ENCODE data around the gene CSRNP3. TPM values are rescaled to one million over a fixed set of nuclear protein-coding genes. Genes with fewer than 3 reads are reported as not detected.

The CSRNP3 gene
- polyA plus RNA-seq, 1 donor, result 4.4 TPM

- Histone ChIP-seq H3K4me1 (ENCODE audit: control insufficient read depth, insufficient read depth, low read length) (no peaks in the 10 kb centered on the region), H3K27ac (ENCODE audit: low read length) (no peak overlapping the region), H3K27me3 (ENCODE audit: control insufficient read depth, insufficient read depth, low read length) (no peaks in the 10 kb centered on the region), H3K36me3 (ENCODE audit: control insufficient read depth, insufficient read depth, low read length) (no peaks in the 10 kb centered on the region), H3K9me3 (ENCODE audit: control insufficient read depth, low read depth, low read length) (no peaks in the 10 kb centered on the region), H3K4me3 (ENCODE audit: low read length) (no peak overlapping the region)
- DNase-seq, result no peak
- WGBS (ENCODE audit: insufficient coverage, low lambda C conversion rate), result 100% methylated on average over 1 of the region's 3 CpGs
Measured at GRCh38 chr2:165692906-165693305, 223.4 kb downstream of the CSRNP3 start.

- Histone ChIP-seq H3K27me3 (ENCODE audit: control insufficient read depth, insufficient read depth, low read length) (no peaks in the 10 kb centered on the region), H3K4me1 (ENCODE audit: control insufficient read depth, insufficient read depth, low read length) (no peaks in the 10 kb centered on the region), H3K4me3 (ENCODE audit: low read length) (no peak overlapping the region), H3K9me3 (ENCODE audit: control insufficient read depth, low read depth, low read length) (no peaks in the 10 kb centered on the region), H3K27ac (ENCODE audit: low read length) (no peak overlapping the region), H3K36me3 (ENCODE audit: control insufficient read depth, insufficient read depth, low read length) (no peaks in the 10 kb centered on the region)
- DNase-seq, result no peak
- no CpG with 5 or more reads among the region's 1 CpG for WGBS (ENCODE audit: insufficient coverage, low lambda C conversion rate)
Measured at GRCh38 chr2:165693838-165694237, 224.3 kb downstream of the CSRNP3 start.

GRCh38 chr2:165697748-165698443 lies 228.4 kb downstream of the CSRNP3 start:
- 100% methylated on average over 1 of the region's 4 CpGs for WGBS (ENCODE audit: insufficient coverage, low lambda C conversion rate)
- Histone ChIP-seq H3K4me3 (ENCODE audit: low read length) (no peak overlapping the region), H3K27ac (ENCODE audit: low read length) (no peak overlapping the region), H3K4me1 (ENCODE audit: control insufficient read depth, insufficient read depth, low read length) (no peaks in the 10 kb centered on the region), H3K9me3 (ENCODE audit: control insufficient read depth, low read depth, low read length) (no peaks in the 10 kb centered on the region), H3K27me3 (ENCODE audit: control insufficient read depth, insufficient read depth, low read length) (no peaks in the 10 kb centered on the region), H3K36me3 (ENCODE audit: control insufficient read depth, insufficient read depth, low read length) (no peaks in the 10 kb centered on the region)
- DNase-seq, result no peak

GRCh38 chr2:165698444-165698884 lies 229.0 kb downstream of the CSRNP3 start:
- Histone ChIP-seq H3K4me3 (ENCODE audit: low read length) (no peak overlapping the region), H3K4me1 (ENCODE audit: control insufficient read depth, insufficient read depth, low read length) (no peaks in the 10 kb centered on the region), H3K27ac (ENCODE audit: low read length) (no peak overlapping the region), H3K9me3 (ENCODE audit: control insufficient read depth, low read depth, low read length) (no peaks in the 10 kb centered on the region), H3K27me3 (ENCODE audit: control insufficient read depth, insufficient read depth, low read length) (no peaks in the 10 kb centered on the region), H3K36me3 (ENCODE audit: control insufficient read depth, insufficient read depth, low read length) (no peaks in the 10 kb centered on the region)
- no CpG with 5 or more reads among the region's 4 CpGs for WGBS (ENCODE audit: insufficient coverage, low lambda C conversion rate)
- DNase-seq, result peak; percentile 21 to 45

GRCh38 chr2:165699946-165700345 lies 230.4 kb downstream of the CSRNP3 start:
- Histone ChIP-seq H3K27ac (ENCODE audit: low read length) (no peak overlapping the region), H3K4me3 (ENCODE audit: low read length) (no peak overlapping the region), H3K27me3 (ENCODE audit: control insufficient read depth, insufficient read depth, low read length) (no peaks in the 10 kb centered on the region), H3K36me3 (ENCODE audit: control insufficient read depth, insufficient read depth, low read length) (no peaks in the 10 kb centered on the region), H3K4me1 (ENCODE audit: control insufficient read depth, insufficient read depth, low read length) (no peaks in the 10 kb centered on the region), H3K9me3 (ENCODE audit: control insufficient read depth, low read depth, low read length) (no peaks in the 10 kb centered on the region)
- DNase-seq, result no peak
- no CpG with 5 or more reads among the region's 2 CpGs for WGBS (ENCODE audit: insufficient coverage, low lambda C conversion rate)

- WGBS (ENCODE audit: insufficient coverage, low lambda C conversion rate), result no CpG with 5 or more reads among the region's 5 CpGs
- Histone ChIP-seq H3K27me3 (ENCODE audit: control insufficient read depth, insufficient read depth, low read length) (no peaks in the 10 kb centered on the region), H3K36me3 (ENCODE audit: control insufficient read depth, insufficient read depth, low read length) (no peaks in the 10 kb centered on the region), H3K27ac (ENCODE audit: low read length) (no peak overlapping the region), H3K4me1 (ENCODE audit: control insufficient read depth, insufficient read depth, low read length) (no peaks in the 10 kb centered on the region), H3K9me3 (ENCODE audit: control insufficient read depth, low read depth, low read length) (no peaks in the 10 kb centered on the region), H3K4me3 (ENCODE audit: low read length) (no peak overlapping the region)
- no peak for DNase-seq
Measured at GRCh38 chr2:165700531-165700930, 231.0 kb downstream of the CSRNP3 start.

GRCh38 chr2:165701147-165701546 lies 231.6 kb downstream of the CSRNP3 start:
- WGBS (ENCODE audit: insufficient coverage, low lambda C conversion rate), result 67% methylated on average over 5 of the region's 6 CpGs
- no peaks in the 10 kb centered on the region for H3K9me3 ChIP-seq (ENCODE audit: control insufficient read depth, low read depth, low read length)
- peaks cover 2% of the 10 kb centered on the region for H3K27me3 ChIP-seq (ENCODE audit: control insufficient read depth, insufficient read depth, low read length)
- H3K36me3 ChIP-seq (ENCODE audit: control insufficient read depth, insufficient read depth, low read length), result no peaks in the 10 kb centered on the region
- H3K4me1 ChIP-seq (ENCODE audit: control insufficient read depth, insufficient read depth, low read length), result no peaks in the 10 kb centered on the region
- no peak overlapping the region for H3K4me3 ChIP-seq (ENCODE audit: low read length)
- H3K27ac ChIP-seq (ENCODE audit: low read length), result no peak overlapping the region
- no peak for DNase-seq

- DNase-seq, result no peak
- Histone ChIP-seq H3K36me3 (ENCODE audit: control insufficient read depth, insufficient read depth, low read length) (no peaks in the 10 kb centered on the region), H3K4me3 (ENCODE audit: low read length) (no peak overlapping the region), H3K27me3 (ENCODE audit: control insufficient read depth, insufficient read depth, low read length) (peaks cover 2% of the 10 kb centered on the region), H3K9me3 (ENCODE audit: control insufficient read depth, low read depth, low read length) (no peaks in the 10 kb centered on the region), H3K4me1 (ENCODE audit: control insufficient read depth, insufficient read depth, low read length) (no peaks in the 10 kb centered on the region), H3K27ac (ENCODE audit: low read length) (no peak overlapping the region)
- WGBS (ENCODE audit: insufficient coverage, low lambda C conversion rate), result 100% methylated on average over 2 of the region's 3 CpGs
Measured at GRCh38 chr2:165706960-165707487, 237.5 kb downstream of the CSRNP3 start.

- DNase-seq, result no peak
- H3K9me3 ChIP-seq (ENCODE audit: control insufficient read depth, low read depth, low read length), result no peaks in the 10 kb centered on the region
- H3K27me3 ChIP-seq (ENCODE audit: control insufficient read depth, insufficient read depth, low read length), result no peaks in the 10 kb centered on the region
- H3K4me3 ChIP-seq (ENCODE audit: low read length), result no peak overlapping the region
- no peak overlapping the region for H3K27ac ChIP-seq (ENCODE audit: low read length)
- no peaks in the 10 kb centered on the region for H3K36me3 ChIP-seq (ENCODE audit: control insufficient read depth, insufficient read depth, low read length)
- WGBS (ENCODE audit: insufficient coverage, low lambda C conversion rate), result 100% methylated on average over 1 of the region's 1 CpG
- H3K4me1 ChIP-seq (ENCODE audit: control insufficient read depth, insufficient read depth, low read length), result no peaks in the 10 kb centered on the region
Measured at GRCh38 chr2:165716091-165716490, 246.6 kb downstream of the CSRNP3 start.

- Histone ChIP-seq H3K27me3 (ENCODE audit: control insufficient read depth, insufficient read depth, low read length) (no peaks in the 10 kb centered on the region), H3K4me1 (ENCODE audit: control insufficient read depth, insufficient read depth, low read length) (no peaks in the 10 kb centered on the region), H3K36me3 (ENCODE audit: control insufficient read depth, insufficient read depth, low read length) (no peaks in the 10 kb centered on the region), H3K4me3 (ENCODE audit: low read length) (no peak overlapping the region), H3K27ac (ENCODE audit: low read length) (no peak overlapping the region), H3K9me3 (ENCODE audit: control insufficient read depth, low read depth, low read length) (no peaks in the 10 kb centered on the region)
- no CpG with 5 or more reads among the region's 1 CpG for WGBS (ENCODE audit: insufficient coverage, low lambda C conversion rate)
- DNase-seq, result no peak
Measured at GRCh38 chr2:165718610-165719210, 249.2 kb downstream of the CSRNP3 start.

GRCh38 chr2:165720511-165720910 lies 251.0 kb downstream of the CSRNP3 start:
- DNase-seq, result no peak
- Histone ChIP-seq H3K27ac (ENCODE audit: low read length) (no peak overlapping the region), H3K4me3 (ENCODE audit: low read length) (no peak overlapping the region), H3K4me1 (ENCODE audit: control insufficient read depth, insufficient read depth, low read length) (no peaks in the 10 kb centered on the region), H3K27me3 (ENCODE audit: control insufficient read depth, insufficient read depth, low read length) (no peaks in the 10 kb centered on the region), H3K36me3 (ENCODE audit: control insufficient read depth, insufficient read depth, low read length) (no peaks in the 10 kb centered on the region), H3K9me3 (ENCODE audit: control insufficient read depth, low read depth, low read length) (no peaks in the 10 kb centered on the region)

Data from large intestine (tissue), 3 donors.